Muscle of leg (tissue), 16 donors: ENCODE results near the gene NFE2L1. TPM values are rescaled to one million over a fixed set of nuclear protein-coding genes. Genes with fewer than 3 reads are reported as not detected.
"Not testable (repeated sequence)": the region's sequence is repeated elsewhere in the genome, so short reads cannot be mapped to it uniquely, and the experiment has no call there.

ENCODE experiments used
- DNase-seq: peaks from one replicate; pipeline ENCODE4 v3.0.0; 2013
- H3K27ac ChIP-seq: one replicate; pipeline ENCODE4 v1.5.1; 2013; ENCODE audit warnings: mild to moderate bottlenecking, low read length, control low read depth
- H3K27me3 ChIP-seq: one replicate; pipeline ENCODE4 v1.6.1; 2013; ENCODE audit warnings: low read length; ENCODE audit not compliant: control insufficient read depth, insufficient read depth
- H3K36me3 ChIP-seq: one replicate; pipeline ENCODE4 v1.6.1; 2013; ENCODE audit warnings: low read length; ENCODE audit not compliant: control insufficient read depth, insufficient read depth
- H3K4me1 ChIP-seq: one replicate; pipeline ENCODE4 v1.6.1; 2013; ENCODE audit warnings: low read length; ENCODE audit not compliant: control insufficient read depth, insufficient read depth
- H3K4me3 ChIP-seq: one replicate; pipeline ENCODE4 v1.5.1; 2013; ENCODE audit warnings: low read length, control low read depth
- H3K9me3 ChIP-seq: replicated peaks from 2 replicates; pipeline ENCODE4 v1.6.1; 2013; ENCODE audit warnings: low read depth, low read length; ENCODE audit not compliant: control insufficient read depth
- WGBS: methylation state at CpG from one replicate; pipeline ENCODE4 v1.1.5; 2013; ENCODE audit warnings: missing lambda C conversion rate; ENCODE audit not compliant: insufficient coverage; 5-methylcytosine and 5-hydroxymethylcytosine counted together
- long read RNA-seq, 11 donors: transcript quantifications; one replicate each; lab custom pipeline, GENCODE V29; 2026
- polyA plus RNA-seq, 8 donors: library from polyadenylated mRNA; unstranded; fragments of 120-200 nt; gene quantifications; one replicate each; pipeline versions ENCODE4 v1.2.1 to v1.2.3, GENCODE V29; 2013; ENCODE audit warnings: inconsistent platforms in 1 of 8, low replicate concordance in 1 of 8; ENCODE audit not compliant: insufficient read length in 8 of 8, insufficient read depth in 1 of 8
- total RNA-seq: library from RNA; stranded (reverse); fragments of 120-200 nt; gene quantifications from one replicate; pipeline ENCODE4 v1.2.4, GENCODE V29; 2013

NFE2L1 gene, protein sequence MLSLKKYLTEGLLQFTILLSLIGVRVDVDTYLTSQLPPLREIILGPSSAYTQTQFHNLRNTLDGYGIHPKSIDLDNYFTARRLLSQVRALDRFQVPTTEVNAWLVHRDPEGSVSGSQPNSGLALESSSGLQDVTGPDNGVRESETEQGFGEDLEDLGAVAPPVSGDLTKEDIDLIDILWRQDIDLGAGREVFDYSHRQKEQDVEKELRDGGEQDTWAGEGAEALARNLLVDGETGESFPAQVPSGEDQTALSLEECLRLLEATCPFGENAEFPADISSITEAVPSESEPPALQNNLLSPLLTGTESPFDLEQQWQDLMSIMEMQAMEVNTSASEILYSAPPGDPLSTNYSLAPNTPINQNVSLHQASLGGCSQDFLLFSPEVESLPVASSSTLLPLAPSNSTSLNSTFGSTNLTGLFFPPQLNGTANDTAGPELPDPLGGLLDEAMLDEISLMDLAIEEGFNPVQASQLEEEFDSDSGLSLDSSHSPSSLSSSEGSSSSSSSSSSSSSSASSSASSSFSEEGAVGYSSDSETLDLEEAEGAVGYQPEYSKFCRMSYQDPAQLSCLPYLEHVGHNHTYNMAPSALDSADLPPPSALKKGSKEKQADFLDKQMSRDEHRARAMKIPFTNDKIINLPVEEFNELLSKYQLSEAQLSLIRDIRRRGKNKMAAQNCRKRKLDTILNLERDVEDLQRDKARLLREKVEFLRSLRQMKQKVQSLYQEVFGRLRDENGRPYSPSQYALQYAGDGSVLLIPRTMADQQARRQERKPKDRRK
- 68.7 TPM for total RNA-seq
- 100 to 1,000 TPM; 199 to 326 (median 258) TPM for polyA plus RNA-seq
- long read RNA-seq, donor 1, full-length matches to known transcripts: 9 of 51 reads
- long read RNA-seq, donor 1, partial matches to known transcripts: 42 of 51 reads
- long read RNA-seq, donor 1, other reads (novel, unspliced or antisense): 0 of 51 reads
- long read RNA-seq, donor 2, full-length matches to known transcripts: 2 of 8 reads
- long read RNA-seq, donor 2, partial matches to known transcripts: 6 of 8 reads
- long read RNA-seq, donor 2, other reads (novel, unspliced or antisense): 0 of 8 reads
- long read RNA-seq, donor 3, full-length matches to known transcripts: 43 of 241 reads
- long read RNA-seq, donor 3, partial matches to known transcripts: 187 of 241 reads
- long read RNA-seq, donor 3, other reads (novel, unspliced or antisense): 11 of 241 reads
- long read RNA-seq, donor 4, full-length matches to known transcripts: 11 of 167 reads
- long read RNA-seq, donor 4, partial matches to known transcripts: 128 of 167 reads
- long read RNA-seq, donor 4, other reads (novel, unspliced or antisense): 28 of 167 reads
- long read RNA-seq, donor 5, full-length matches to known transcripts: 41 of 315 reads
- long read RNA-seq, donor 5, partial matches to known transcripts: 247 of 315 reads
- long read RNA-seq, donor 5, other reads (novel, unspliced or antisense): 27 of 315 reads
- long read RNA-seq, donor 6, full-length matches to known transcripts: 33 of 215 reads
- long read RNA-seq, donor 6, partial matches to known transcripts: 155 of 215 reads
- long read RNA-seq, donor 6, other reads (novel, unspliced or antisense): 27 of 215 reads
- long read RNA-seq, donor 7, full-length matches to known transcripts: 24 of 149 reads
- long read RNA-seq, donor 7, partial matches to known transcripts: 113 of 149 reads
- long read RNA-seq, donor 7, other reads (novel, unspliced or antisense): 12 of 149 reads
- long read RNA-seq, donor 8, full-length matches to known transcripts: 7 of 91 reads
- long read RNA-seq, donor 8, partial matches to known transcripts: 84 of 91 reads
- long read RNA-seq, donor 8, other reads (novel, unspliced or antisense): 0 of 91 reads
- long read RNA-seq, donor 9, full-length matches to known transcripts: 12 of 159 reads
- long read RNA-seq, donor 9, partial matches to known transcripts: 126 of 159 reads
- long read RNA-seq, donor 9, other reads (novel, unspliced or antisense): 21 of 159 reads
- long read RNA-seq, donor 10, full-length matches to known transcripts: 13 of 146 reads
- long read RNA-seq, donor 10, partial matches to known transcripts: 117 of 146 reads
- long read RNA-seq, donor 10, other reads (novel, unspliced or antisense): 16 of 146 reads
- long read RNA-seq, donor 11, full-length matches to known transcripts: 9 of 93 reads
- long read RNA-seq, donor 11, partial matches to known transcripts: 78 of 93 reads
- long read RNA-seq, donor 11, other reads (novel, unspliced or antisense): 6 of 93 reads

DNA sequence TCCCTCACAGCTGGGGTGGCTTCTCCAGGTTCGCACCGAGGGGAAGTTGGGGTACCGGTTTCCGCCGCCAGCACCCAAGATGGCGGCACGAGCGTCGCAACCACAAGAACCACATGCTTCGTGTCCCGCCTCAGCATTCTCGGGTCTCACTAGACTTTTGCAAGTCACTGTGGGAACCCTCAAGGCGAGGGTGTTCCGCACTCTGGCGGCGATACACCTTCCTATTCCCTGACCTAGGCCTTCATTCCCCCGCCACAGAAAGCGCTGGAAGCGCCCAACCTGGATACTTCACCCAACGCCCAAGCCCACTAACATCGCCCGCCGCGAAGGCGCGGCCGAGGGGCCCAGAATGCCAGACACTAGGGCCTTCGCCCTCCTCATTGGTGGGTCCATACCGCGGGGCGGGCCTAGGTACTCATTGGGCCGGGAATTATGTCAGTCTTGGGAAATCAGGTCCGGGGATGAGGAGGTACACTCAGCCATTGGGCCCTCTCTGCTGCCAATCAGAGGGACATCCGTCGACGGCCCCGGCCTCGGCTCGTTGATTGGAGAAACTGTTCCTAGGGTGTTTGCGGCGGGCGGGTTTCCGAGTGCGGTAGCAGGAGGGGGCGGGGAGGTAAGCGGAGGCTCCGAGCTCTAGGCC, at the start of gene NFE2L1:
Gene NFE2L1, plus strand, starts transcription at position 619 of the 643 bp plus-strand sequence. CDS start 2,760 bp downstream, outside the sequence.
- Histone ChIP-seq H3K27ac (peak within 1 kb of the TSS; percentile 97), H3K4me1 (peaks cover 60% of the 10 kb centered on the region), H3K27me3 (no peaks in the 10 kb centered on the region), H3K9me3 (no peaks in the 10 kb centered on the region), H3K36me3 (peaks cover 24% of the 10 kb centered on the region), H3K4me3 (peak within 1 kb of the TSS; percentile 86)
- under 1% methylated on average over 47 of the region's 47 CpGs for WGBS
- DNase-seq: peak; percentile 100

DNA sequence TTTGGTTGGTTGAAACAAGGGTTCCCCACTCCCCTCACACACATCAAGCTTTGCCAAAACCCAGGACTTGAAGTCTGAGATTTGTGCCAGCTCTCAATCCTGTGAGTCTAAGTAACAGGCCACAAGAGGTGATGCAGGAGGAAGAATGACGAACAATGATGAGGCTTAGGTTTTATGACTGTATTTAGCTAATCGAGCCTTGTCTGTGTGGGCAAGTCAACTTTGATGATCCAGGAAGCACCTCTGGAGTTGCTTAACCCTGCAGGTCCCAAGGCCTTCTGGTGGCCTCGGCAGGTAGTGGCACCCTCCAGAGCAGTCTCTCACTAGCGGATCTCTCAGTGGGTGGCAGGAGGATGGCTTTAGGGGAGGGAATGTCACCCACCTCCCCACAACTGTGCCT, 48.6 kb upstream of the NFE2L1 start:
- no peaks in the 10 kb centered on the region for H3K9me3 ChIP-seq
- H3K4me3 ChIP-seq: no peak overlapping the region
- peaks cover 2% of the 10 kb centered on the region for H3K27me3 ChIP-seq
- DNase-seq: no peak
- no CpG with 5 or more reads among the region's 4 CpGs for WGBS
- no peak overlapping the region for H3K27ac ChIP-seq
- peaks cover 27% of the 10 kb centered on the region for H3K4me1 ChIP-seq
- no peaks in the 10 kb centered on the region for H3K36me3 ChIP-seq

DNA sequence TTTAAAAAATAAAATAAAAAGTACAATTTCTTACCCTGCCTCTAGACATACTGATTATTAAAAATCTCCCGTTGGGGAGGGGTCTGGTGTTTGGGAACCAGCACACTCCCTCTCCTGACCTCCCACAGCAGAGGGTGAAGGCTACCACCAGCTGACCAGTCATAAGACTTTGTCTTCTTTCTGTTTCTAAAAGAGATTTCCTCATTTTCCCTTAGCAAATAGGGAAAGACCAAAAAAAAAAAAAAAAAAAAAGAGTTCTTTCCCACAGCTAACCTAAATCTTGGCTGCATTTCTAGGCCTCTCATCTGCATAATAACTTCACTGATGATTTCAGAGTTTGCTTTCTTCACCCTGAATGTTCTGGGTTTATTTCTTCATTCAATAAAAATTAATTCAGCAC, 47.0 kb upstream of the NFE2L1 start:
- H3K27me3 ChIP-seq: peaks cover 2% of the 10 kb centered on the region
- H3K9me3 ChIP-seq: no peaks in the 10 kb centered on the region
- peaks cover 27% of the 10 kb centered on the region for H3K4me1 ChIP-seq
- WGBS: no CpG with 5 or more reads among the region's 1 CpG
- H3K4me3 ChIP-seq: no peak overlapping the region
- no peak overlapping the region for H3K27ac ChIP-seq
- peak; percentile 52 for DNase-seq
- H3K36me3 ChIP-seq: no peaks in the 10 kb centered on the region

DNA sequence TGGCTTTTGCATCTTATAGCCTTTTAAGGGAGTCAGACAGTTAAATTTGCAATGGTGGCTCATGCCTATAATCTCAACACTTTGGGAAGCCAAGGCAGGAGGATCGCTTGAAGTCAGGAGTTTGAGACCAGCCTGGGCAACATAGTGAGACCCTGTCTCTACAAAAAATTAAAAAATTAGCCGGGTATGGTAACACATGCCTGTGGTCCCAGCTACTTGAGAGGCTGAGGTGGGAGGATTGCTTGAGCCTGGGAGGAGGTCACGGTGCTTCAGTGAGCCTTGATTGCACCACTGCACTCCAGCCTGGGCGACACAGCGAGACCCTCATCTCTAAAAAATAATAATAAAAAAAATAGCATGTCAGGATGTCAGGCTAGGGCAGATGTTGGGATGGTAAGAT, 46.5 kb upstream of the NFE2L1 start:
- peaks cover 27% of the 10 kb centered on the region for H3K4me1 ChIP-seq
- not testable (repeated sequence) for H3K36me3 ChIP-seq, H3K27me3 ChIP-seq, H3K27ac ChIP-seq, DNase-seq, H3K9me3 ChIP-seq, H3K4me3 ChIP-seq
- WGBS: 76% methylated on average over 2 of the region's 5 CpGs

DNA sequence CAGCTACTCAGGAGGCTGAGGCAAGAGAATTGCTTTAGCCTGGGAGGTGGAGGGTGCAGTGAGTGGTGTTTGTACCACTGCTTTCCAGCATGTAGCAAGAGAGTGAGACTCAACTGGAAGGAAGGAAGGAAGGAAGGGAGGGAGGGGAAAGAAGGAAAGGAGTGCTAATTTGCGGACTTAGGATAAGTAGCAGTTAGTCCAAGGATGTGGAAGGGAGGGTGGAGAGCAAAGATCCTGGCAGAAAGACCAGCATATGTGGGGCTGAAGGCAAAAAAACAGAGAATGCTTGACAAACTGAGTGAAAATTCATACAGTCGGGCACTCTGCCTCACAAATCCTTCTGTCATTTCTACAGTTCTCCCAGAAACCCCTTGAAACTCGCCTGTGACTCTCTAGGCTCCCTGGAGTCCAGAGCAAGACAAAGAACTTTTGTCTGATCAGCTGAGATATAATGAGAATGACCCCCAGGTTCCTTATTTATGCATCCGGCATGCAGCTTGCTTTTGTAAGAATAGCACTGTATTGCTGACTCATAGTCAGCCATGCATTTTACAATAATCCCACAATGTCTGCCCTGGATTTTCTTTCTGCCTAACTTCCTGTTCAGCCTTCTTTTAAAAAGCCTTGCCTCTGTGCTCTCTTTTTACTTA, 45.8 kb upstream of the NFE2L1 start:
- no peaks in the 10 kb centered on the region for H3K27me3 ChIP-seq

DNA sequence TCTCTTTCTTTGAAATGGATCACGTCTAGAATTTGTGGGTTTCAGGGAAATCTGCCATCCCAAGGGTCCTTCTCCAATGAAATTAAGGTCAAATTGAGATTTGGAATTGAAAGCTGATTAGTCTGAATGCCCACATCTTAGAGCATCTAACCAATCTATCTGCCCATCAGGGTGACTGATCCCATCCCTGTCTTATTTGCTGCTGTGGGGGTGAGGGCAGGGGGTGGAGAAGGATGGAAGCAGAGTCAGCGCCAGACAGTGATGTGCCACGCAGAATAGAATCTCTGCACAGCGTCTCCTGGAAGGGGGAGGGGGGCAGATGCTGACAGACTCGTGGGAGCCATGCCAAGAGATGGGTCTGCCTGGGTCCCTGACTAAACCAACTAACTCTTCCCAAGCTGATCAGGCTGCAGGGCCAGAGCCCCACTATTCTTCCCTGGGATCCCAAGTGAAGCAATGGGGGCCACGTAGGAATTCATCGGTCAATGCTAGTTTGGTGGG, 45.2 kb upstream of the NFE2L1 start:
- Histone ChIP-seq H3K27ac (peak overlapping the region; percentile 91), H3K4me1 (peaks cover 26% of the 10 kb centered on the region), H3K9me3 (no peaks in the 10 kb centered on the region), H3K4me3 (no peak overlapping the region), H3K36me3 (no peaks in the 10 kb centered on the region), H3K27me3 (no peaks in the 10 kb centered on the region)
- no CpG with 5 or more reads among the region's 7 CpGs for WGBS
- DNase-seq: no peak

More for the DNA sequence above, 45.8 kb upstream of the NFE2L1 start:
- Histone ChIP-seq H3K9me3 (no peaks in the 10 kb centered on the region), H3K36me3 (no peaks in the 10 kb centered on the region), H3K27ac (peak overlapping the region; percentile 91), H3K4me3 (no peak overlapping the region), H3K4me1 (peaks cover 27% of the 10 kb centered on the region)
- 27% methylated on average over 3 of the region's 4 CpGs for WGBS
- DNase-seq: peak; percentile 79

DNA sequence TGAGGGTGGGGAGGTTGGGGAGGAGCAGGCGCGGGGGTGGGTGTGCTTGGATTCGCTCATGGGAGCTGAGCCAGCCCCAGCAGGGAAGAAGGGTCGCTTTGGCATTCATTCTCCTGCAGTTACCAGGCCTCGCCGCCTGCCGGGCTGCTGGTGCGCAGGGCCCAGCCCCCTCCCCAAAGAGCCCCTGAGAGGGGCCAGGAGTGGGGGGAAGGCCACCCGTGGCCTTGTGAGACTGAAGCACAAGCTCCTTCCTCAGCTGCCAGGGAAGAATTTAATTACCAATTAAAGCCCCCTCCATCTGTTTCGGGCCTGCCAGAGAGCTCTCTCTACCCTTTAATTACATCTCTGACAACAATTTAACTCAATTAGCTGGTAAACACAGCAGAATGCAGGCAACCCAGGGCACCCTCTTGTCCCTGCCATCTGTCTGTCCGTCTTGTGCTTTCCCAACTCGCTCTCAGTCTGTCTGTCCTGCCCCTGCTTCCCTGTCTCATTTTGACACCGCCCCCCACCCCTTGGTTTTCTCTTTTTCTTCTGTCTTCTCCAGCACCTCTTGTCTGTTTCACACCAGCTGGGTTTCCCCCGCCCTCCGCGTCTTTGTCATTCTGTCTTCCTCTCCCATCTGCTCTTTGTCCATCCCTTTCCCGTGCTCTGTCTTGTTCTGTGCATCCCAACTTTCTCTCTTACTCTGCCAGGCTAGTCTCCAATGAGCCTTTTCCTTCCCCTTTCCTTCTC, 44.6 kb upstream of the NFE2L1 start:
- H3K27ac ChIP-seq: peak overlapping the region; percentile 91
- no peaks in the 10 kb centered on the region for H3K9me3 ChIP-seq
- no peak for DNase-seq
- H3K4me3 ChIP-seq: no peak overlapping the region
- WGBS: 37% methylated on average over 8 of the region's 17 CpGs
- no peaks in the 10 kb centered on the region for H3K36me3 ChIP-seq
- H3K4me1 ChIP-seq: peaks cover 24% of the 10 kb centered on the region
- H3K27me3 ChIP-seq: no peaks in the 10 kb centered on the region
